ENCODE measurements around the gene OSBPL6. TPM values are rescaled to one million over a fixed set of nuclear protein-coding genes. Genes with fewer than 3 reads are reported as not detected.
A peak's percentile ranks its signal among the peaks of the same experiment; 100 is the strongest.

Gene OSBPL6
- total and polyA plus RNA-seq, 9 of the 15 experiments (the other 6 are each of a cell fraction or from before 2014, with no cell fraction given): 3.4 to 12.7 (median 9.3) TPM

- no peak for TF ChIP-seq CHD7 (IDR thresholded peaks at IDR 0.05; ENCODE audit: low read depth, low read length)
- peak; percentile 89; the same call in 1 of the 2 replicates for TF ChIP-seq JUN (IDR thresholded peaks at IDR 0.05; ENCODE audit: borderline replicate concordance, low read depth, low read length)
- TF ChIP-seq JUN (CRISPR knock-in tag; IDR thresholded peaks at IDR 0.05; ENCODE audit: borderline replicate concordance): no peak
- TF ChIP-seq ZBTB43 (CRISPR knock-in tag; IDR thresholded peaks at IDR 0.05): 0 out of 2 replicates have a peak, but pooled peaks have one; percentile 10
- TF ChIP-seq EP400 (IDR thresholded peaks at IDR 0.05): peak; percentile 58
- TF ChIP-seq KLF16 (IDR thresholded peaks at IDR 0.05): peak; percentile 99
- no peak for TF ChIP-seq ILK (tag; IDR thresholded peaks at IDR 0.05; ENCODE audit: borderline replicate concordance, low read depth)
- TF ChIP-seq CTBP1 (IDR thresholded peaks at IDR 0.05; ENCODE audit: borderline replicate concordance): peak; percentile 96
- peak; percentile 97 for TF ChIP-seq ELF4 (CRISPR knock-in tag; IDR thresholded peaks at IDR 0.05)
- TF ChIP-seq STAT6 (CRISPR knock-in tag; IDR thresholded peaks at IDR 0.05): no peak
- TF ChIP-seq FOSL1 (tag; conservative IDR thresholded peaks at IDR 0.05): peak; percentile 99
These were observed 79.6 kb downstream of the OSBPL6 start (continued) for GRCh38 chr2:178273787-178274360.
